Astrocyte (in vitro differentiated cells and primary cell): ENCODE results near the gene FMN1.

Experiments
- CTCF ChIP-seq: IDR thresholded peaks from 2 replicates; pipeline ENCODE4 v1.5.1; 2011; ENCODE audit warnings: low read depth, mild to moderate bottlenecking, inconsistent platforms, low read length, moderate library complexity; ENCODE audit not compliant: insufficient read depth
- EZH2 ChIP-seq: IDR thresholded peaks from 2 replicates; pipeline ENCODE4 v1.6.1; 2012; ENCODE audit warnings: mild to moderate bottlenecking, low read length, inconsistent platforms; ENCODE audit not compliant: insufficient read depth

- no peak for TF ChIP-seq EZH2
- TF ChIP-seq CTCF = no peak
Observed at GRCh38 chr15:33155691-33156420, 38.7 kb downstream of the FMN1 start.
